HepG2 (cell line): Measurements from ENCODE around the gene EGFLAM. TPM values are rescaled to one million over a fixed set of nuclear protein-coding genes. Genes with fewer than 3 reads are reported as not detected.

Experiments used
- ATF4 ChIP-seq, 2 experiments: fragments of 450-650 bp in 1 of 2; sonication (generic) in 1 of 2; formaldehyde crosslinking; IDR thresholded peaks; 2 replicates each; pipeline versions ENCODE4 v1.5.0 to v1.8.0; 2020 to 2022; ENCODE audit warnings: mild to moderate bottlenecking in 1 of 2, missing genetic modification reagents in 1 of 2
- EEA1 ChIP-seq: sonication (generic); formaldehyde crosslinking; IDR thresholded peaks from 2 replicates; pipeline ENCODE4 v1.5.1; 2020; ENCODE audit warnings: mild to moderate bottlenecking, missing genetic modification reagents, borderline replicate concordance
- FOXO4 ChIP-seq: sonication (generic); formaldehyde crosslinking; conservative IDR thresholded peaks from 2 replicates; pipeline ENCODE4 v1.8.1; 2023; ENCODE audit warnings: missing genetic modification reagents
- HMG20A ChIP-seq: IDR thresholded peaks from 2 replicates; pipeline ENCODE4 v1.6.1; 2016; ENCODE audit warnings: borderline replicate concordance
- MAFG ChIP-seq: sonication (generic); formaldehyde crosslinking; IDR thresholded peaks from 2 replicates; pipeline ENCODE4 v1.5.1; 2020; ENCODE audit warnings: mild to moderate bottlenecking, missing genetic modification reagents
- MAFK ChIP-seq, 2 experiments: IDR thresholded peaks in 1 of 2; conservative IDR thresholded peaks in 1 of 2; 2 replicates each; pipeline ENCODE4 v1.6.1; 2011; ENCODE audit warnings: improper control_type of control experiment in 2 of 2, low read length in 2 of 2
- NFE2L1 ChIP-seq: sonication (generic); formaldehyde crosslinking; IDR thresholded peaks from 2 replicates; pipeline ENCODE4 v1.4.0; 2020; ENCODE audit warnings: missing genetic modification reagents, mild to moderate bottlenecking, borderline replicate concordance
- PRPF4 ChIP-seq: fragments of 200-400 bp; formaldehyde crosslinking; IDR thresholded peaks from 2 replicates; pipeline ENCODE4 v1.6.1; 2016; ENCODE audit warnings: low read length, low read depth; ENCODE audit not compliant: poor library complexity, severe bottlenecking
- RAD21 ChIP-seq: fragments of 450-650 bp; formaldehyde crosslinking; IDR thresholded peaks from 2 replicates; pipeline ENCODE4 v1.5.0; 2020; ENCODE audit warnings: mild to moderate bottlenecking
- SMC3 ChIP-seq: IDR thresholded peaks from 2 replicates; pipeline ENCODE4 v1.6.1; 2011; ENCODE audit warnings: low read length, improper control_type of control experiment
- TEAD3 ChIP-seq: optimal IDR thresholded peaks from 2 replicates; pipeline ENCODE3; 2016; ENCODE audit warnings: borderline replicate concordance
- THYN1 ChIP-seq: sonication (generic); formaldehyde crosslinking; IDR thresholded peaks from 2 replicates; pipeline ENCODE4 v1.8.1; 2023; ENCODE audit warnings: low read depth, mild to moderate bottlenecking, moderate library complexity, missing genetic modification reagents, borderline replicate concordance
- ZNF256 ChIP-seq: sonication (generic); formaldehyde crosslinking; conservative IDR thresholded peaks from 2 replicates; pipeline ENCODE4 v1.4.0; 2020; ENCODE audit warnings: missing genetic modification reagents
- ZNF264 ChIP-seq: sonication (generic); formaldehyde crosslinking; IDR thresholded peaks from 2 replicates; pipeline ENCODE4 v1.4.0; 2020; ENCODE audit warnings: missing genetic modification reagents
- ZNF562 ChIP-seq: sonication (generic); formaldehyde crosslinking; IDR thresholded peaks from 2 replicates; pipeline ENCODE4 v1.8.0; 2022; ENCODE audit warnings: missing genetic modification reagents, borderline replicate concordance
- ZNF629 ChIP-seq: sonication (generic); formaldehyde crosslinking; conservative IDR thresholded peaks from 2 replicates; pipeline ENCODE4 v1.5.0; 2020; ENCODE audit warnings: missing genetic modification reagents
- ZNF652 ChIP-seq: IDR thresholded peaks from 2 replicates; pipeline ENCODE4 v1.6.1; 2016; ENCODE audit warnings: low read depth, borderline replicate concordance
- ZNF678 ChIP-seq: sonication (generic); formaldehyde crosslinking; IDR thresholded peaks from 2 replicates; pipeline ENCODE4 v1.4.0; 2020; ENCODE audit warnings: mild to moderate bottlenecking, missing genetic modification reagents
- ZSCAN21 ChIP-seq: sonication (generic); formaldehyde crosslinking; IDR thresholded peaks from 2 replicates; pipeline ENCODE4 v1.8.0; 2022; ENCODE audit warnings: mild to moderate bottlenecking, missing genetic modification reagents, moderate library complexity, borderline replicate concordance
- polyA plus RNA-seq, 8 experiments: library from polyadenylated mRNA; depleted of rRNA in 3 of 8; stranded (reverse) in 7 of 8; unstranded in 1 of 8; fragments of >200 nt; fragmentation: Illumina TruSeq in 4 of 8; extraction: Trizol in 4 of 8; gene quantifications; 2 replicates each; pipeline versions ENCODE4 v1.2.1 to v1.2.3, GENCODE V29; 2011 to 2016; ENCODE audit warnings: low read depth in 4 of 8, missing spikeins in 1 of 8, mixed read lengths in 1 of 8; ENCODE audit not compliant: insufficient read depth in 1 of 8
- total RNA-seq, 5 experiments: library from RNA; depleted of rRNA; stranded (reverse); fragments of >200 nt; fragmentation: Illumina TruSeq; extraction: Trizol; gene quantifications; 2 replicates each; pipeline ENCODE4 v1.2.3, GENCODE V29; 2016; ENCODE audit warnings: low read depth in 1 of 5
- TF ChIP-seq, protein P1 (sequence below): sonication (generic); formaldehyde crosslinking; IDR thresholded peaks from 2 replicates; pipeline ENCODE4 v1.4.0; 2020; ENCODE audit warnings: missing genetic modification reagents
- TF ChIP-seq, protein P2 (sequence below): sonication (generic); formaldehyde crosslinking; IDR thresholded peaks from 2 replicates; pipeline ENCODE4 v1.4.0; 2020; ENCODE audit warnings: missing genetic modification reagents, mild to moderate bottlenecking, borderline replicate concordance

The EGFLAM gene
- total and polyA plus RNA-seq, 2 of the 13 experiments (the other 11 are each of a cell fraction or from before 2014, with no cell fraction given), result not detected

DNA sequence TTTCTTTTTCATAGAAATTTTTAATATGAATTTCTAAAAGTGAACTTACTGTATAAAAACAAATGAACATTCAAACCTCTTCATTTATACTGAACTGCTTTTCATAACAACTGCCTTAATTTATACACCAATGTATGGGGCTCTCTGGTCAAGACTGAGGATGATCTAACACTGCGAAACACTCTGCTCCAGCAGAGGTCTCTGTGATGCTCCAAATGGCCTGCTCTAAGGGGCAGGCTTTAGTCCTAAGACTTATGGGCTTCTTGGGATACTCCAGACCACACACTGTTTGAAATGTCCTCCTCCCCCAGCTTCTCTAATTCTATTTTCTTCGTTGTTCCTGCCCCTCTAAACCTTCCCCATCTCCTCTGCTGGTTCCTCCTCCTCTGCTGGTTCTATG lies 239.6 kb downstream of the EGFLAM start (continued):
- TF ChIP-seq RAD21 (CRISPR knock-in tag), result 0 out of 2 replicates have a peak, but pooled peaks have one; percentile 30
- TF ChIP-seq THYN1 (CRISPR knock-in tag), result no peak
- no peak for TF ChIP-seq ZNF256 (CRISPR knock-in tag)
- no peak for TF ChIP-seq HMG20A (CRISPR knock-in tag)
- TF ChIP-seq MAFG (CRISPR knock-in tag), result 0 out of 2 replicates have a peak, but pooled peaks have one; percentile 15
- TF ChIP-seq TEAD3 (CRISPR knock-in tag), result no peak
- TF ChIP-seq ZNF562 (CRISPR knock-in tag), result no peak
- no peak for TF ChIP-seq ZNF678 (CRISPR knock-in tag)
- no peak for TF ChIP-seq ZSCAN21
- no peak for TF ChIP-seq FOXO4 (CRISPR knock-in tag)
- TF ChIP-seq ATF4 (CRISPR knock-in tag; IDR thresholded peaks at IDR 0.05), result no peak
- TF ChIP-seq EEA1 (CRISPR knock-in tag), result no peak
- no peak for TF ChIP-seq ZNF264
- TF ChIP-seq SMC3, result peak; percentile 40; the same call in 1 of the 2 replicates
- TF ChIP-seq ZNF629 (CRISPR knock-in tag), result peak; percentile 43; the same call in 1 of the 2 replicates
- TF ChIP-seq, protein P1, sequence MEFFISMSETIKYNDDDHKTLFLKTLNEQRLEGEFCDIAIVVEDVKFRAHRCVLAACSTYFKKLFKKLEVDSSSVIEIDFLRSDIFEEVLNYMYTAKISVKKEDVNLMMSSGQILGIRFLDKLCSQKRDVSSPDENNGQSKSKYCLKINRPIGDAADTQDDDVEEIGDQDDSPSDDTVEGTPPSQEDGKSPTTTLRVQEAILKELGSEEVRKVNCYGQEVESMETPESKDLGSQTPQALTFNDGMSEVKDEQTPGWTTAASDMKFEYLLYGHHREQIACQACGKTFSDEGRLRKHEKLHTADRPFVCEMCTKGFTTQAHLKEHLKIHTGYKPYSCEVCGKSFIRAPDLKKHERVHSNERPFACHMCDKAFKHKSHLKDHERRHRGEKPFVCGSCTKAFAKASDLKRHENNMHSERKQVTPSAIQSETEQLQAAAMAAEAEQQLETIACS (CRISPR knock-in tag), result no peak
- no peak for TF ChIP-seq PRPF4
- no peak for TF ChIP-seq NFE2L1 (CRISPR knock-in tag)
- no peak for TF ChIP-seq ZNF652 (CRISPR knock-in tag)
- no peak for TF ChIP-seq MAFK (conservative IDR thresholded peaks at IDR 0.05 in 1 of 2, IDR thresholded peaks at IDR 0.05 in 1 of 2; ENCODE audit: low read length in 2 of 2)
- TF ChIP-seq, protein P2, sequence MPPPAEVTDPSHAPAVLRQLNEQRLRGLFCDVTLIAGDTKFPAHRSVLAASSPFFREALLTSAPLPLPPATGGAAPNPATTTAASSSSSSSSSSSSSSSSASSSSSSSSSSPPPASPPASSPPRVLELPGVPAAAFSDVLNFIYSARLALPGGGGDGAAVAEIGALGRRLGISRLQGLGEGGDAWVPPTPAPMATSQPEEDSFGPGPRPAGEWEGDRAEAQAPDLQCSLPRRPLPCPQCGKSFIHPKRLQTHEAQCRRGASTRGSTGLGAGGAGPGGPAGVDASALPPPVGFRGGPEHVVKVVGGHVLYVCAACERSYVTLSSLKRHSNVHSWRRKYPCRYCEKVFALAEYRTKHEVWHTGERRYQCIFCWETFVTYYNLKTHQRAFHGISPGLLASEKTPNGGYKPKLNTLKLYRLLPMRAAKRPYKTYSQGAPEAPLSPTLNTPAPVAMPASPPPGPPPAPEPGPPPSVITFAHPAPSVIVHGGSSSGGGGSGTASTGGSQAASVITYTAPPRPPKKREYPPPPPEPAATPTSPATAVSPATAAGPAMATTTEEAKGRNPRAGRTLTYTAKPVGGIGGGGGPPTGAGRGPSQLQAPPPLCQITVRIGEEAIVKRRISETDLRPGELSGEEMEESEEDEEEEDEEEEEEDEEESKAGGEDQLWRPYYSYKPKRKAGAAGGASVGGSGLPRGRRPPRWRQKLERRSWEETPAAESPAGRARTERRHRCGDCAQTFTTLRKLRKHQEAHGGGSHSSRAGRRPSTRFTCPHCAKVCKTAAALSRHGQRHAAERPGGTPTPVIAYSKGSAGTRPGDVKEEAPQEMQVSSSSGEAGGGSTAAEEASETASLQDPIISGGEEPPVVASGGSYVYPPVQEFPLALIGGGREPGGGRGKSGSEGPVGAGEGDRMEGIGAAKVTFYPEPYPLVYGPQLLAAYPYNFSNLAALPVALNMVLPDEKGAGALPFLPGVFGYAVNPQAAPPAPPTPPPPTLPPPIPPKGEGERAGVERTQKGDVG (CRISPR knock-in tag), result no peak
